ENCODE measurements around the gene INTS3. TPM values are rescaled to one million over a fixed set of nuclear protein-coding genes. Genes with fewer than 3 reads are reported as not detected.
A peak's percentile ranks its signal among the peaks of the same experiment; 100 is the strongest.

The INTS3 gene
- total RNA-seq, 1 donor from 2014 or later, result 56.7 TPM

DNA sequence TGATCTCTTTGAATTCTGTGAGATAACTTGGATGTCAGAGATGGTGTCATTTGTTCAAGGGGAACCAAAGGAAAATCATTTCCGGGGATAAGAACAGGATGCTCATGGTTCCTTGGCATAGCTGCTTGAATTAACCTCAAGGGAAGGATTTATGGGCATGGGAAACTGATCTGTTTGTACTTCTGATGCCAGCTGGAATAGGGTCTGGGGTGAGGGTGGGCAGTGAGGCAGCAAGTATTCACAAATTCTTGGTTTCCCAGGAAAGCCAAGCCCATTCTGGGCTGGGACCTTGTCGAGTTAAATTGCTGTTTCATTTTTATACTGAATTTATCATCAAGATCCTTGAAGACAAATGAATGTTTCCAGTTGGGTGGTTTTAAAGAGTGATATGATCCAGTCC is 14.1 kb downstream of the INTS3 start:
- H3K4me3 Mint-ChIP-seq (ENCODE audit: unreplicated experiment), result no peak overlapping the region
- H3K4me1 Mint-ChIP-seq (ENCODE audit: low read depth, unreplicated experiment), result peaks cover 5% of the 10 kb centered on the region
- peaks cover 1% of the 10 kb centered on the region for H3K9me3 Mint-ChIP-seq (ENCODE audit: unreplicated experiment)
- no peaks in the 10 kb centered on the region for H3K27me3 Mint-ChIP-seq (ENCODE audit: unreplicated experiment)
- TF ChIP-seq, protein P1, sequence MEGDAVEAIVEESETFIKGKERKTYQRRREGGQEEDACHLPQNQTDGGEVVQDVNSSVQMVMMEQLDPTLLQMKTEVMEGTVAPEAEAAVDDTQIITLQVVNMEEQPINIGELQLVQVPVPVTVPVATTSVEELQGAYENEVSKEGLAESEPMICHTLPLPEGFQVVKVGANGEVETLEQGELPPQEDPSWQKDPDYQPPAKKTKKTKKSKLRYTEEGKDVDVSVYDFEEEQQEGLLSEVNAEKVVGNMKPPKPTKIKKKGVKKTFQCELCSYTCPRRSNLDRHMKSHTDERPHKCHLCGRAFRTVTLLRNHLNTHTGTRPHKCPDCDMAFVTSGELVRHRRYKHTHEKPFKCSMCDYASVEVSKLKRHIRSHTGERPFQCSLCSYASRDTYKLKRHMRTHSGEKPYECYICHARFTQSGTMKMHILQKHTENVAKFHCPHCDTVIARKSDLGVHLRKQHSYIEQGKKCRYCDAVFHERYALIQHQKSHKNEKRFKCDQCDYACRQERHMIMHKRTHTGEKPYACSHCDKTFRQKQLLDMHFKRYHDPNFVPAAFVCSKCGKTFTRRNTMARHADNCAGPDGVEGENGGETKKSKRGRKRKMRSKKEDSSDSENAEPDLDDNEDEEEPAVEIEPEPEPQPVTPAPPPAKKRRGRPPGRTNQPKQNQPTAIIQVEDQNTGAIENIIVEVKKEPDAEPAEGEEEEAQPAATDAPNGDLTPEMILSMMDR (IDR thresholded peaks at IDR 0.05; ENCODE audit: partially characterized antibody, unreplicated experiment), result no peak
- DNase-seq, result no peak
- no peak overlapping the region for H3K27ac Mint-ChIP-seq (ENCODE audit: unreplicated experiment)
- H3K36me3 Mint-ChIP-seq (ENCODE audit: unreplicated experiment), result no peaks in the 10 kb centered on the region

DNA sequence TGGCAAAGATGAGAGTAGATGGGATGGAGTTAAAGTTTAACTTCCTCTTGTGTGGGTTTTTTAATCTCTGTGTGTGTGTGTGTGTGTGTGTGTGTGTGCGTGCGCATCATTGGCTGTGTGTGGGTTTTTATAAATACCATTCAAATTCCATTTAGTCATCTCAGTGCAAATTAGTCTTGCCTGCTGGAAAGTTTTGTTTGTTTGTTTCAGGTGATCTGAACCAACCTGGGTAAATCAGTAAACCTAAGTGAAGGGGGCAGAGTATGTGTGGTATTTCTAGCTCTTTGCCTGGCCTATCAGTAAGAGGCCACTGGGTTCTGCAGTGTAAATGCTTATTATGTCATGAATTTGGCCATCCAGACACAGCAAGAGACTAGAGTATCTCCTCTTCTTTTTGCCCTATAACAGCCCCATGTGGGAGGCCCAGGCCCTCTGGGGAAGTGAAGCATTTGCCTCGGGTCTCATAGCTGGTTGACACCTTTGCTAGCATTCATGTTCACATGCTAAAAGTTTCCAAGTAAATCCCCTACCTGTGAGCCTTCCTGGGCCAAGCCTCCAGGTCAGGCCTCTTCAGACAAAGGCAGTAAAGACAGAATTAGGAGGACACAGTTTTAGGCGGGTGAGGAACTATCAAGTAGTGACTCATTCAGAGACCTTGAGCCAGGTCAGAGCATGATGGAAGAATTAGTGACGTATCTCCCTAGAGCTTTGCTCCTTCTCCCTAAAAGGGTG is 14.7 kb downstream of the INTS3 start:
- peaks cover 5% of the 10 kb centered on the region for H3K4me1 Mint-ChIP-seq (ENCODE audit: low read depth, unreplicated experiment)
- H3K4me3 Mint-ChIP-seq (ENCODE audit: unreplicated experiment), result no peak overlapping the region
- H3K27me3 Mint-ChIP-seq (ENCODE audit: unreplicated experiment), result no peaks in the 10 kb centered on the region
- TF ChIP-seq, protein P1 (IDR thresholded peaks at IDR 0.05; ENCODE audit: partially characterized antibody, unreplicated experiment), result no peak
- peaks cover 1% of the 10 kb centered on the region for H3K9me3 Mint-ChIP-seq (ENCODE audit: unreplicated experiment)
- H3K36me3 Mint-ChIP-seq (ENCODE audit: unreplicated experiment), result no peaks in the 10 kb centered on the region
- H3K27ac Mint-ChIP-seq (ENCODE audit: unreplicated experiment), result no peak overlapping the region
- no peak for DNase-seq

DNA sequence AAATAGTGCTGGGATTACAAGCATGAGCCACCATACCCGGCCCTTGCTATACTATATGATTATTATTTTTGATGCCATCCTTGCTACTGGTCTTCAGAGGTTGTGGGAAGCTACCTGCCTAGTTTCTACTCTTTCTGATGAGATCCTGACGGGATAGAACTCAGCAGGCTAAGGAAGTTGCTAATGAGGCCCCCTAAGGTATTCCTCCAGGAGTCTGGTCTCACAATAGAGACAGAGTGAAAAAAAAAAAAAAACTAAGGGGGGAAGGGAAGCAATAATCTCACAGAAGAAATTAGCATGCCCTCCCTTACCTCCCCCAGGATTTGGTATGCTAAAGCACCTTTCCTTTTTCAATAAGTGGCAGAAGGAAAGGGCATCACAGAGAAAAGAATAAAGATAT is 17.6 kb downstream of the INTS3 start:
- Mint-ChIP-seq H3K4me1 (ENCODE audit: low read depth, unreplicated experiment) (peaks cover 8% of the 10 kb centered on the region), H3K9me3 (ENCODE audit: unreplicated experiment) (peaks cover 1% of the 10 kb centered on the region), H3K27me3 (ENCODE audit: unreplicated experiment) (no peaks in the 10 kb centered on the region), H3K4me3 (ENCODE audit: unreplicated experiment) (peak overlapping the region; percentile 7), H3K27ac (ENCODE audit: unreplicated experiment) (no peak overlapping the region), H3K36me3 (ENCODE audit: unreplicated experiment) (no peaks in the 10 kb centered on the region)
- TF ChIP-seq, protein P1 (IDR thresholded peaks at IDR 0.05; ENCODE audit: partially characterized antibody, unreplicated experiment), result no peak
- DNase-seq, result no peak

DNA sequence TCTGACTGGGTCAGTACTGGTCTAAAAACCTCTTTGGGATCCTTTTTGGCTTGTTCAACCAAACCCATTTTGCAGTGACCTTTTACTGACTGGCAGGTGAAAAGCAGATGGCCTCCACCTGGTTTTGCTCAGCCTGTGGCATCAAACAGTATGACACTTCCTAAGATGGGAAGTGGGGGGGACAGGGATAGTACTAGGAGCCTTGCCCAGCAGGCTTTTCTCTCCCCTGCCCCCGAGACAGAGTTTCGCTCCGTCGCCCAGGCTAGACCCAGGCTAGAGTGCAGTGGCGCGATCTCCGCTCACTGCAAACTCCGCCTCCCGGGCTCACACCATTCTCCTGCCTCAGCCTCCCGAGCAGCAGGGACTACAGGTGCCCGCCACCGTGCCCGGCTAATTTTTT is 18.3 kb downstream of the INTS3 start:
- TF ChIP-seq, protein P1 (IDR thresholded peaks at IDR 0.05; ENCODE audit: partially characterized antibody, unreplicated experiment), result no peak
- no peaks in the 10 kb centered on the region for H3K36me3 Mint-ChIP-seq (ENCODE audit: unreplicated experiment)
- no peak for DNase-seq
- H3K4me3 Mint-ChIP-seq (ENCODE audit: unreplicated experiment), result no peak overlapping the region
- peaks cover 1% of the 10 kb centered on the region for H3K9me3 Mint-ChIP-seq (ENCODE audit: unreplicated experiment)
- H3K27ac Mint-ChIP-seq (ENCODE audit: unreplicated experiment), result no peak overlapping the region
- no peaks in the 10 kb centered on the region for H3K27me3 Mint-ChIP-seq (ENCODE audit: unreplicated experiment)
- peaks cover 8% of the 10 kb centered on the region for H3K4me1 Mint-ChIP-seq (ENCODE audit: low read depth, unreplicated experiment)

DNA sequence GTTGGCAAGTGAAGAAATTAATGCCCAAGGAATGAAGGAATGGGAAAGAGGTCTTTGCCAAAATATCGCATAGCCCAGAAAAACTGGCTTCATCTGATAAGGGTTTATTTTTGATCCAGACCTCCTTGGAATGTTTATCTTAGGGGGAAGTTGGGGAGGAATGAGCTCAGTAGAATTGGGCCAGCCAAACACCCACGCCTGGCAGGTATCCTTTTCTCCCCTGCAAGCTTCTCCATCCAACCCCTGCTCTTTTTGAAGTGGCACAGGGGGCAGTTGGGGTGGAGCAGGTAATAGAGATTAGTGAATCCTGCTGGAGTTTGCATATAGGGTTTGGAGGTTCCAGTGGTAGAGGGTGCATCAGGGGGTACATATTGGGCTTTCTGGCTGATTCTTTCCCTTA is 21.1 kb downstream of the INTS3 start:
- TF ChIP-seq, protein P1 (IDR thresholded peaks at IDR 0.05; ENCODE audit: partially characterized antibody, unreplicated experiment), result no peak
- peaks cover 8% of the 10 kb centered on the region for H3K4me1 Mint-ChIP-seq (ENCODE audit: low read depth, unreplicated experiment)
- H3K4me3 Mint-ChIP-seq (ENCODE audit: unreplicated experiment), result no peak overlapping the region
- peaks cover 7% of the 10 kb centered on the region for H3K36me3 Mint-ChIP-seq (ENCODE audit: unreplicated experiment)
- DNase-seq, result no peak
- no peak overlapping the region for H3K27ac Mint-ChIP-seq (ENCODE audit: unreplicated experiment)
- peaks cover 1% of the 10 kb centered on the region for H3K9me3 Mint-ChIP-seq (ENCODE audit: unreplicated experiment)
- H3K27me3 Mint-ChIP-seq (ENCODE audit: unreplicated experiment), result no peaks in the 10 kb centered on the region
